Activated B cell treated with CpG ODN at 0.5 μM for 24 hours (primary cell): ENCODE measurements around the gene CCL16. TPM values are rescaled to one million over a fixed set of nuclear protein-coding genes. Genes with fewer than 3 reads are reported as not detected.

Source experiments
- ATAC-seq: fragments of 200-7000 bp; cut with Tn5 transposase; one replicate; pipeline ENCODE4 v1.10.0; 2021; ENCODE audit warnings: low read depth, mild to moderate bottlenecking, moderate library complexity
- CTCF ChIA-PET: fragments of 350-600 bp; sonication (Branson Sonifier 250); formaldehyde crosslinking; loops from one replicate; lab custom pipeline; 2021; ENCODE audit warnings: antibody characterized with exemption; lab: Charles Lee
- POLR2A ChIA-PET: fragments of 350-600 bp; sonication (Branson Sonifier 250); formaldehyde crosslinking; loops from one replicate; lab custom pipeline; 2021; ENCODE audit warnings: antibody characterized with exemption; lab: Charles Lee
- DNase-seq: peaks from one replicate; pipeline ENCODE4 v3.0.0; 2022
- H3K27ac Mint-ChIP-seq: one replicate; pipeline ENCODE4 v1.8.0; 2020; ENCODE audit warnings: mixed read lengths
- H3K27me3 Mint-ChIP-seq: one replicate; pipeline ENCODE4 v1.8.0; 2021; ENCODE audit warnings: mixed read lengths
- H3K36me3 Mint-ChIP-seq: one replicate; pipeline ENCODE4 v1.8.0; 2021; ENCODE audit warnings: low read depth, mixed read lengths
- H3K4me1 Mint-ChIP-seq: one replicate; pipeline ENCODE4 v1.8.0; 2021; ENCODE audit warnings: mixed read lengths
- H3K4me3 Mint-ChIP-seq: one replicate; pipeline ENCODE4 v1.8.0; 2020; ENCODE audit warnings: mild to moderate bottlenecking, mixed read lengths
- H3K9me3 Mint-ChIP-seq: one replicate; pipeline ENCODE4 v1.8.0; 2020; ENCODE audit warnings: mixed read lengths
- CTCF ChIP-seq: fragments of 200-600 bp; IDR thresholded peaks from one replicate; pipeline ENCODE4 v1.8.0; 2022; ENCODE audit warnings: antibody characterized with exemption, mild to moderate bottlenecking
- intact Hi-C: fragments of 100-400 bp; cut with micrococcal nuclease; formaldehyde crosslinking; loops from one replicate; pipeline ENCODE4 v1.15.1; 2024
- total RNA-seq: library from RNA; stranded (reverse); gene quantifications from 2 replicates; pipeline ENCODE4 v1.2.3, GENCODE V29; 2022

The CCL16 gene
- not detected in 2 replicates for total RNA-seq

GRCh38 chr17:35981246-35981645, at the start of gene CCL16:
CCL16 (minus strand) TSS chr17:35981497; CDS start chr17:35981420, 77 bp downstream.
- no peak within 1 kb of the TSS for H3K4me3 Mint-ChIP-seq
- intact Hi-C loops = no loop called here

GRCh38 chr17:36030956-36031355, 49.7 kb upstream of the CCL16 start:
- no peaks in the 10 kb centered on the region for H3K9me3 Mint-ChIP-seq
- ChIA-PET CTCF (no interaction called here), POLR2A (no interaction called here)
- no peak overlapping the region for H3K4me3 Mint-ChIP-seq
- peaks cover 19% of the 10 kb centered on the region for H3K27me3 Mint-ChIP-seq
- ATAC-seq = no peak
- no peaks in the 10 kb centered on the region for H3K36me3 Mint-ChIP-seq
- DNase-seq = no peak
- no peak overlapping the region for H3K27ac Mint-ChIP-seq
- no peak for TF ChIP-seq CTCF
- intact Hi-C loops = loop anchor here (5.0 kb wide), 1 partner anchor 39 kb away; no protein-coding TSS in a partner anchor
- H3K4me1 Mint-ChIP-seq = peaks cover 19% of the 10 kb centered on the region

More at GRCh38 chr17:35981246-35981645, at the start of gene CCL16:
- CTCF ChIA-PET = interaction anchor here (1.7 to 19.6 kb wide), 3 partner anchors 12 to 166 kb away, joined by 5 to 481 read pairs (median 9); no protein-coding TSS in a partner anchor
- H3K27me3 Mint-ChIP-seq = peaks cover 11% of the 10 kb centered on the region
- H3K27ac Mint-ChIP-seq = no peak within 1 kb of the TSS
- H3K36me3 Mint-ChIP-seq = no peaks in the 10 kb centered on the region
- no peak for TF ChIP-seq CTCF
- no peak for ATAC-seq
- POLR2A ChIA-PET = no interaction called here
- H3K9me3 Mint-ChIP-seq = no peaks in the 10 kb centered on the region
- DNase-seq = no peak
- H3K4me1 Mint-ChIP-seq = peaks cover 18% of the 10 kb centered on the region

- Mint-ChIP-seq H3K9me3 (no peaks in the 10 kb centered on the region), H3K4me1 (no peaks in the 10 kb centered on the region), H3K27me3 (peaks cover 19% of the 10 kb centered on the region), H3K4me3 (no peak overlapping the region), H3K36me3 (no peaks in the 10 kb centered on the region), H3K27ac (no peak overlapping the region)
- POLR2A ChIA-PET = no interaction called here
- DNase-seq (no peak), ATAC-seq (no peak)
- intact Hi-C loops = no loop called here
- no peak for TF ChIP-seq CTCF
- CTCF ChIA-PET = no interaction called here
These were observed 46.5 kb upstream of the CCL16 start for GRCh38 chr17:36027761-36028160.

GRCh38 chr17:36024106-36024869, 43.0 kb upstream of the CCL16 start:
- Mint-ChIP-seq H3K4me3 (no peak overlapping the region), H3K4me1 (no peaks in the 10 kb centered on the region), H3K36me3 (no peaks in the 10 kb centered on the region), H3K9me3 (no peaks in the 10 kb centered on the region), H3K27me3 (peaks cover 15% of the 10 kb centered on the region), H3K27ac (no peak overlapping the region)
- TF ChIP-seq CTCF = no peak
- POLR2A ChIA-PET = no interaction called here
- DNase-seq (no peak), ATAC-seq (no peak)
- CTCF ChIA-PET = no interaction called here
- intact Hi-C loops = no loop called here

GRCh38 chr17:36019423-36019822, 38.1 kb upstream of the CCL16 start:
- no peaks in the 10 kb centered on the region for H3K36me3 Mint-ChIP-seq

More at GRCh38 chr17:36019423-36019822, 38.1 kb upstream of the CCL16 start:
- DNase-seq (no peak), ATAC-seq (no peak)
- Mint-ChIP-seq H3K4me3 (no peak overlapping the region), H3K4me1 (peaks cover 17% of the 10 kb centered on the region), H3K27ac (no peak overlapping the region), H3K27me3 (peaks cover 5% of the 10 kb centered on the region), H3K9me3 (no peaks in the 10 kb centered on the region)
- intact Hi-C loops = no loop called here
- CTCF ChIA-PET = interaction anchor here (1.0 to 1.6 kb wide), 3 partner anchors 10 to 129 kb away, joined by 3 to 6 read pairs (median 3); no protein-coding TSS in a partner anchor
- no peak for TF ChIP-seq CTCF
- POLR2A ChIA-PET = no interaction called here
